ENCODE measurements around the gene TMCO2.

The TMCO2 gene

GRCh38 chr1:40258445-40258769, 10.7 kb downstream of the TMCO2 start:
- DNase-seq, result no peak

- no peak for DNase-seq
Measured at GRCh38 chr1:40264354-40264781, 16.6 kb downstream of the TMCO2 start.

- DNase-seq, result no peak
Measured at GRCh38 chr1:40265298-40265697, 17.6 kb downstream of the TMCO2 start.

- DNase-seq, result no peak
Measured at GRCh38 chr1:40265919-40266318, 18.2 kb downstream of the TMCO2 start.

GRCh38 chr1:40266786-40267535, 19.2 kb downstream of the TMCO2 start:
- DNase-seq, result no peak

- no peak for DNase-seq
Measured at GRCh38 chr1:40267767-40268187, 20.0 kb downstream of the TMCO2 start.

GRCh38 chr1:40268211-40268610, 20.5 kb downstream of the TMCO2 start:
- DNase-seq, result no peak

- no peak for DNase-seq
Measured at GRCh38 chr1:40270152-40270834, 22.6 kb downstream of the TMCO2 start.

GRCh38 chr1:40272653-40273213, 25.0 kb downstream of the TMCO2 start:
- DNase-seq, result no peak

GRCh38 chr1:40273547-40274166, 25.9 kb downstream of the TMCO2 start:
- no peak for DNase-seq

- no peak for DNase-seq
Measured at GRCh38 chr1:40274331-40274730, 26.6 kb downstream of the TMCO2 start.

- DNase-seq, result no peak
Measured at GRCh38 chr1:40276122-40276521, 28.4 kb downstream of the TMCO2 start.

GRCh38 chr1:40281853-40282252, 34.1 kb downstream of the TMCO2 start:
- DNase-seq, result no peak

GRCh38 chr1:40291293-40291692, 43.6 kb downstream of the TMCO2 start:
- no peak for DNase-seq

GRCh38 chr1:40299366-40300248, 51.9 kb downstream of the TMCO2 start:
- no peak for DNase-seq

- no peak for DNase-seq
Measured at GRCh38 chr1:40300249-40300567, 52.5 kb downstream of the TMCO2 start.

- no peak for DNase-seq
Measured at GRCh38 chr1:40300651-40301050, 52.9 kb downstream of the TMCO2 start.

GRCh38 chr1:40301066-40301465, 53.3 kb downstream of the TMCO2 start:
- no peak for DNase-seq

Data from activated naive CD4-positive, alpha-beta T cell treated with Interleukin-2 at 50 U/mL for 16 hours (primary cell).